SK-N-DZ (cell line): Measurements from ENCODE around the gene POLR2E.

Experiments used
- DNase-seq: peaks from one replicate; pipeline ENCODE4 v3.0.0-alpha.2; 2015; ENCODE audit warnings: low spot score

Gene POLR2E

GRCh38 chr19:1098177-1099051, 3.2 kb upstream of the POLR2E start:
- DNase-seq, result no peak

- DNase-seq, result no peak
These were observed 2.6 kb upstream of the POLR2E start for GRCh38 chr19:1097810-1098176.

GRCh38 chr19:1094655-1094977, 559 bp downstream of the POLR2E start:
- no peak for DNase-seq

- no peak for DNase-seq
These were observed 1.2 kb downstream of the POLR2E start for GRCh38 chr19:1093811-1094553.

GRCh38 chr19:1093330-1093729, 1.8 kb downstream of the POLR2E start:
- no peak for DNase-seq

- DNase-seq, result no peak
These were observed 3.5 kb downstream of the POLR2E start for GRCh38 chr19:1091544-1092175.

- no peak for DNase-seq
These were observed 4.2 kb downstream of the POLR2E start for GRCh38 chr19:1090731-1091543.

GRCh38 chr19:1089891-1090290, 5.3 kb downstream of the POLR2E start:
- no peak for DNase-seq

GRCh38 chr19:1089126-1089771, 5.9 kb downstream of the POLR2E start:
- no peak for DNase-seq

GRCh38 chr19:1088416-1089010, 6.7 kb downstream of the POLR2E start:
- DNase-seq, result no peak

- DNase-seq, result no peak
These were observed 7.3 kb downstream of the POLR2E start for GRCh38 chr19:1087813-1088415.

- no peak for DNase-seq
These were observed 8.6 kb downstream of the POLR2E start for GRCh38 chr19:1086613-1087012.

GRCh38 chr19:1085676-1086442, 9.3 kb downstream of the POLR2E start:
- DNase-seq, result no peak

- no peak for DNase-seq
These were observed 10.0 kb downstream of the POLR2E start for GRCh38 chr19:1085053-1085658.

GRCh38 chr19:1084024-1084868, 10.9 kb downstream of the POLR2E start:
- DNase-seq, result no peak

- DNase-seq, result no peak
These were observed 12.0 kb downstream of the POLR2E start for GRCh38 chr19:1082928-1083816.
